Ecto neural progenitor cell (in vitro differentiated cells): Measurements from ENCODE around the gene CAMK4.
"Not testable (repeated sequence)": the region's sequence is repeated elsewhere in the genome, so short reads cannot be mapped to it uniquely, and the experiment has no call there.

Experiments
- DNase-seq: peaks from one replicate; pipeline ENCODE4 v3.0.0-alpha.2; 2018; ENCODE audit warnings: low spot score

CAMK4 gene

GRCh38 chr5:111384220-111384619 is 160.0 kb downstream of the CAMK4 start:
- DNase-seq, result no peak

DNA sequence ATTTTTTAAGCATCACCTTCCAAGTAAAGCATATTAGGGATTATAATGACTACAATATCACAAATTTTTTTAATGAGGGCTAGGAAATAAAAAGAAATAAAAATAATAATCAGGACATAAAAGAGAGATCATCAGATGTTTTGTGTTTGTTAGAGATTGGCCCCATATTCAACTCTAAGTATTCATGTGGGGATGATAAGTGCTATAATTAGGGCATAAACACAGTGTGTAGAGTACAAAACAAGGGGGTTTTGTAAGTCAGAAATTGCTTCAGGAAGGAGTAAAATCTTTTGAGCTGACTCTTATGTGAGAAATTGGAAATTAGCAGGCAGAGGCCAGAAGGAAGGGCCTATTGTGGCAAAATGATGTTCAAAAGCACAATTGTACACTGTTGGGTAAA is 160.9 kb downstream of the CAMK4 start:
- no peak for DNase-seq

GRCh38 chr5:111385970-111386831 is 162.0 kb downstream of the CAMK4 start:
- no peak for DNase-seq

GRCh38 chr5:111386832-111387162 is 162.6 kb downstream of the CAMK4 start:
- no peak for DNase-seq

DNA sequence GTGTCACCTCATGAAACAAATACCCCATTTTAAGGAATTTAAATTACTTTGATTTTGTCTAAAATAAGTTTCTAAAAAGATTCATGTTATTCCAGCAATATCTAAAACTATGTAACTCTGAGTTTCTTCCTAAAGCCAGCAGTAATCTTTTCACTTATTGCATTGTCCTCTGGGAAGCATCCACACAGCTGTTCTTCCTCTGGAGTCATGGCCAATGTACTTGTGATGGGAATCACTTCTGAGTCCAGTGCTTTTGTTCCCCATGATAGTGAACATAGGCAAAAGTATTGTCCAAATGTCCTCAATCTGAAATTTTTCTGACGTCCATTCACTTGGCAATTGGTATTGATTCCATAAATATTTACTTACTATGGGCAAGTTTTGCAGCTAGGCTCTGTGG is 163.2 kb downstream of the CAMK4 start:
- no peak for DNase-seq

DNA sequence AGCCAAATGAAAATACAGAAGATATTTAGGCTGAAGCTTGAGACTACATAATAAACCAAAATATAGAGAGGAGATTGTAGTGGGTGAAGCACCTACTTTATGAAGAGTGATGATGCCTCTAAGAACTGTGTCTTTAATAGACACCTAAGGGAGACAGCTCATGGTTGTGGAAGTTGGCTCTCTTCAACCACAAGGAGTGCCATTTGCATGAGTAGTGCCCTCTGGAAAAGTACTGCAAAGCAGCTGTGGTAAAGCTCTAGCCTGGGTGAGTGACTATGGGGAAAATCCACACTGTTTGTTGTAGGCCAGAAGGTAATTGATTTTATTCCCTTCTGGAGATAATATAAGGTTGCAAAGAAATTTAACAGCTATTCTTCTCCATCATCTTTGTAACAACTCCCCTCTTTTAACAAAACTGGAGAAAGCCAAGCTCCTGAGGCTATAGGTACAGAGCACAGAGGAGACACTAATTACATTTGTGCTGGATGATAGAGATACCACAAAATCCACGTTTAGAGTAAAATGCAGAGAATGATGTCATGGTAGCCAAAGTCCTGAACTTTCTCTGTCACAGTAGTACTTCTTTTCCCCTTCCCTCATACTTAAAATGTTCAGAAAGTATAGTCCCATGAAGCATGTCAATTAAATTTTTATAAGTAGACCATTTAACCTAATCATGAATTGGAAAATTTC is 165.4 kb downstream of the CAMK4 start:
- no peak for DNase-seq

- no peak for DNase-seq
These were observed 168.0 kb downstream of the CAMK4 start for GRCh38 chr5:111392181-111392580.

- no peak for DNase-seq
These were observed 170.4 kb downstream of the CAMK4 start for GRCh38 chr5:111394586-111394985.

DNA sequence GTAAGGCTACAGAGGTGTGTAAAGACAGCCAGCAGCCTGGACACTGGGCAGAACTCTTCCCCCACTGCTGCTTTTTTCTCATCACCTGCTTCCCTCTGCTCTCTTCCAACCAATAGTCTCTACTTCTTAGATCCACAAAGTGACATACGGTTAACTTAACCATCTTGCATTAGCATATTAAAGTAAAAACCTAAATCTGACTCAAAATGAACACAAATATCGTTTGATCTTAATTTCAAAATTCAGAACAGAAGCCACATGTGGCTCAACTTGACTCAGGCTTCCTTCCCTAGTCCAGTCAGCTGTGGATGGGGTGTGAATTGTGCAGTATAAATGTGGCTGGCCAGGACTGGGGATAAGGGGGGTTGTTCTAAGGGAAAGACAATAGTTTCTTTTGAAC is 173.8 kb downstream of the CAMK4 start:
- no peak for DNase-seq

DNA sequence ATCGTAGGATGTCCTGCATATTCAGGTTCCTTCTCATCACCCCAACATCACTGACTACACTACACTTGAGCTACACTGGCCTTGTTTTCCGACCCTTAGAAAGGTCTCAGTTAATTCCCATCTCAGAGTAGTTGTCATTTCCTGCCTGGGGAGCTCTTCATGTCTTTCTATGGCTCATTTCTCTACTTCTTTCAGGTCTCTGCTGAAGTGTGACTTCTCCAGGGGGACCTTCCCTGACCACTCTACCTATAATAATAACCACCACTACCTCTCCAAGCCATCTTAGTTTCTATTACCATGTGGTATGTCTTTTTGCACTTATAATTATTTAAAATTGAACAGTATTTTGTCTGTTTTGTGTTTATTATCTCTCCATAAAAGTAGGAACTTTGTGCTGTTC is 174.9 kb downstream of the CAMK4 start:
- no peak for DNase-seq

DNA sequence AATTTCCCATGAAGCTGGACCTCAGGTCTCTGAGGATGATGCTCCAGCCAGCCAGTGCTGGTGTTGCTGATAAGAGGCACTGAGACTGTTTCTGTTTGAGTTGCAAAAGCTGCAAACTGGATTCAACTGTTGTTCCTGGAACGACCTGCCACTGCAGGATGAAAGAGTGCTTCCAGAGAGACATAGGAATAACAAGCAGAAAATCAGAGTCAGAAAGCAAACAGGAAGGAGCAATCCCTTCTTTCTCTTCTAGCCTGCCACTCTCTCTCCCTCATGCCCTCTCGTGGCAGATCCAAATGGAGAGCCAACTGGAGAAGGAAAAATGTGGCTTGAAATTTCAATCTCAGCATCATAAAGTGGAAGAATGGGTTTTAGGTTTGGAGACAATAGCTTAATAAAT is 177.7 kb downstream of the CAMK4 start:
- DNase-seq, result no peak

GRCh38 chr5:111404270-111404769 is 180.1 kb downstream of the CAMK4 start:
- no peak for DNase-seq

DNA sequence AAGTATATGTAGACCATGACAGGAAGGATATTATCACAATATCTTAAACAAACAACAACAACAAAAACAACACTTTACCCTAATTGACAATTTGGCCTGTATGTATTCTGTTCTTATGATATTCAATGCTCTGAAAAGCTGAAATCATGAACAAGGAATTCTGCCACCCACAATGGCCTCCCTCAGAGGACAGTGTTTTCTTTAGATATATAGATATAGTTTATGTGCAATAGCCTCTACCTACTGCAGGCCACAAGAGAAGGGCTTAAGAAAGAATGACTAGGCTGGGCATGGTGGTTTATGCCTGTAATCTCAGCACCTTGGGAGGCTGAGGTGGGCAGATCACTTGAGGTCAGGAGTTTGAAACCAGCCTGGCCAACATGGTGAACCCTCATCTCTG is 183.4 kb downstream of the CAMK4 start:
- DNase-seq, result no peak

DNA sequence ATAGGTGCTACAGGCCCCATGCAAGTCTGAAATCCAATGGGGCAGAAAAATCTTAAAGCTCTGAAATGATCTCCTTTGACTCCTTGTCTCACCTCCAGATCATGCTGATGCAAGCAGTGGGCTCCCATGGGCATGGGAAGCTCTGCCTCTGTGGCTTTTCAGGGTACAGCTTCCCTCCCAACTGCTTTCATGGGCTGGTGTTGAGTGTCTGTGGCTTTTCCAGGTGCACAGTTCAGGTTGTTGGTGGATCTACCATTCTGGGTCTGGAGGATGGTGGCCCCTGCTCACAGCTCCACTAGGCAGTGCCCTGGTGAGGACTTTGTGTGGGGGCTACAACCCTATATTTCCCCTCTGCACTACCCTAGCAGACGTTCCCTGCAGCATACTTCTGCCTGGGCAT is 184.6 kb downstream of the CAMK4 start:
- DNase-seq, result no peak

DNA sequence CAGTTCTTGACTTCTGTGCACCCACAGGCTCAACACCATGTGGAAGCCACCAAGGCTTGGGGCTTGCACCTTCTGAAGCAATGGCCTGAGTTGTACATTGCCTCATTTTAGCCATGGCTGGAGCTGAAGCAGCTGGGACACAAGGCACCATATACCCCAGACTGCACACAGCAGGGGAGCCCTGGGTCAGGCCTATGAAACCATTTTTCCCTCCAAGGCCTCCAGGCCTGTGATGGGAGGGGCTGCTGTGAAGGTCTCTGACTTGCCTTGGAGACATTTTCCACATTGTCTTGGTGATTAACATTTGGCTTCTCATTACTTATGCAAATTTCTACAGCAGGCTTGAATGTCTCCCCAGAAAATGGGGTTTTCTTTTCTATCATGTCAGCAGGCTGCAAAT is 185.1 kb downstream of the CAMK4 start:
- DNase-seq, result not testable (repeated sequence)

DNA sequence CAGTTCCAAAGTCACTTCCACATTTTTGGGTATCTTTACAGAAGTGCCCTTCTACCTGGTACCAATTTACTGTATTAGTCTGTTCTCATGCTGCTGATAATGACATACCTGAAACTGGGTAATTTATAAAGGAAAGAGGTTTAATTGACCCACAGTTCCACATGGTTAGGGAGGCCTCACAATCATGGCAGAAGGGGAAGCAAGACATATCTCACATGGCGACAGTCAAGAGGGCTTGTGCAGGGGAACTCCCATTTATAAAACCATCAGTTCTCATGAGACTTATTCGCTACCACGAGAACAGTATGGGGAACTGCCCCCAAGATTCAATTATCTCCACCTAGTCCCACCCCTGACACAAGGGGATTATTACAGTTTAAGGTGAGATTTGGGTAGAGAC is 185.9 kb downstream of the CAMK4 start:
- DNase-seq, result not testable (repeated sequence)

- DNase-seq, result no peak
These were observed 187.1 kb downstream of the CAMK4 start for GRCh38 chr5:111411301-111411700.

- DNase-seq, result no peak
These were observed 188.4 kb downstream of the CAMK4 start for GRCh38 chr5:111412593-111412992.

DNA sequence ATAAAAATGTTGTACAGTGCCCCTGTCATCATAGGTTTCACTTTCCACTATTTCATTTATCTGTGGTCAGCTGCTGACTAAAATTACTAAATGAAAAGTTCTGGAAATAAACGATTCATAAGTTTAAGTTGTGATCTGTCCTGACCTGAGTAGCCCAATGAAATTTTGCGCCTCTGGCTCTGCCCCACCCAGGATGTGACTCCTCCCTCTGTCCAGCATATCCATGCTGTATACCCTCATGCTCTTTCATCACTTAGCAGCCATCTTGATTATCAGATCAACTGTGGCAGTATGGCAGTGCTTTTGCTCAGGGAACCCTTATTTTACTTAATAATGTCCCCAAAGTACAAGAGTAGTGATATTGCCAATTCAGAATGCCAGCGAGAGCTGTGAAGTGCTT is 190.9 kb downstream of the CAMK4 start:
- no peak for DNase-seq

DNA sequence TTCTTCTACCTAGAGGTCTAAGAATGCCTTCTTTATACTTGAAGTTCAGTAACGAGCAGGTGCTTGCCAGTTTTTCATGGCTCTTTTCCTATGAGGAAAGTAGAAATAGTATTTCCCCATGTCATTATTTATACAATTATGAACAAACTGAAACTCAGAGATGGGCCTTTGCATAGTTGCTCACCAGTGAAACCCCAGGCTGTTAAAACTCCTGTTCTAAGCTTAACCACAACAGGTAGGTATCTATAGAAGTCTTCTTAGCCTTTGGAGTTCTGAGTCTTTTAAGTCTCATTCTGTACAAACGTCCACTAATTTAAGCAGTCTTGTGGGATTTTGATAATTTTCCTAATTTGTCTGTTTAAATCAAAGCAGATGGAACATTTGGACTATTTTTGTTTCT is 198.1 kb downstream of the CAMK4 start:
- DNase-seq, result no peak

DNA sequence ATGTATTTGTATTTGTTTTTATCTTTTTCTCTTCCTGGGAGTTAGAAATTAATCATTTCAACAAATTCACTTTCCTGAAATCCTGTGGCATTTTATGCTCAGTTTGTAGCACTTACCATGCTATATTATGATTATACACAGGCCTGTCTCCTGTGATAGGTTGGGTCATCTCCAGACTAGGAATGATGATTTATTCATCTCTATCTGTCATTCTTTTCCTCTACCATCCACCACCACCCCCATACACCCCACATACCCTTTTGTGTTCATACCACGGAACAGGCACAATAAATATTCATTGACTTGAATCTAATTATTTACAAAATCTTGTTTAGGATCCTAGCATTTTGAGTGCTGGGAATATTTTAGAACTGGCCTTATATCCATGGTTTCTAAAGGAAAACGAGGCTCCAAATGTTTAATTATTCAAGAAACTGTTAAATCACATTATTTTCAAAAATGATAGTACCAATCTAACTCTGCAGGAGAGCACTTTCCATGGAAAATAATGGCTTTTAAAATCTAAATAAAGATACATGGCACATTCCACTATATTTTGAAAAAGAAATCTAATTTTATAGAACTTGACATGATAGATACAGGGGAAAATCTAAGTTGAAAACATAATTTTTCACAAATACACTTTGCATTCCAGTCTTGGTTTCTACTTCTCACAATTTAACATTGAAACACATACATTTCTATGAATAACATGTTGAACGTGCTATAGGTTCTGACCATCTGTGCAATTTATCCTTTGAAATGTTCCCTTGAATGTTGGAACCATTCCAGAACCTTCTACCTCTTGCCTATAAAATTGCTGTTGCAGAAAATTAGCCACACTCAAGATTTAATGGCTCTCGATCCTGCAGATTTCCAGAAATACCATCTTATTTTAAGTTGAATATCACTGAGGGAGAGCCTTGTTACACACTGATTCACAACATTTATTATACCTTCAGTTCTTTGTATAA is 198.8 kb downstream of the CAMK4 start:
- DNase-seq, result no peak

GRCh38 chr5:111425205-111425604 is 201.0 kb downstream of the CAMK4 start:
- no peak for DNase-seq
